Endothelial cell of hepatic sinusoid (primary cell): ENCODE data around the gene TMED4.

Experiments used
- in situ Hi-C: cut with HindIII; loops from 2 replicates; pipeline ENCODE4 v1.10.0; 2017; ENCODE audit warnings: low sequenced_read_pairs

TMED4 gene

GRCh38 chr7:44581879-44582603, at the start of gene TMED4:
Gene TMED4, minus strand, starts transcription at chr7:44582231. Its CDS starts 25 bp downstream, at chr7:44582206.
- in situ Hi-C loops, result loop anchor here (25.0 kb wide), 1 partner anchor 230 kb away; no protein-coding TSS in a partner anchor

- in situ Hi-C loops, result no loop called here
Measured at GRCh38 chr7:44631458-44632115, 49.6 kb upstream of the TMED4 start.

- in situ Hi-C loops, result no loop called here
Measured at GRCh38 chr7:44630792-44631457, 48.9 kb upstream of the TMED4 start.

- in situ Hi-C loops, result no loop called here
Measured at GRCh38 chr7:44629829-44630522, 47.9 kb upstream of the TMED4 start.

GRCh38 chr7:44626620-44627019, 44.6 kb upstream of the TMED4 start:
- in situ Hi-C loops, result no loop called here

GRCh38 chr7:44625526-44626471, 43.8 kb upstream of the TMED4 start:
- in situ Hi-C loops, result no loop called here

GRCh38 chr7:44624318-44624717, 42.3 kb upstream of the TMED4 start:
- in situ Hi-C loops, result no loop called here

GRCh38 chr7:44622342-44623151, 40.5 kb upstream of the TMED4 start:
- in situ Hi-C loops, result no loop called here

GRCh38 chr7:44621750-44622103, 39.7 kb upstream of the TMED4 start:
- in situ Hi-C loops, result no loop called here

GRCh38 chr7:44621034-44621749, 39.2 kb upstream of the TMED4 start:
- in situ Hi-C loops, result no loop called here

GRCh38 chr7:44618753-44619152, 36.7 kb upstream of the TMED4 start:
- in situ Hi-C loops, result no loop called here

- in situ Hi-C loops, result no loop called here
Measured at GRCh38 chr7:44618045-44618444, 36.0 kb upstream of the TMED4 start.

GRCh38 chr7:44617225-44617890, 35.3 kb upstream of the TMED4 start:
- in situ Hi-C loops, result no loop called here

GRCh38 chr7:44616545-44616944, 34.5 kb upstream of the TMED4 start:
- in situ Hi-C loops, result no loop called here

GRCh38 chr7:44615793-44616192, 33.8 kb upstream of the TMED4 start:
- in situ Hi-C loops, result no loop called here

- in situ Hi-C loops, result no loop called here
Measured at GRCh38 chr7:44615149-44615611, 33.1 kb upstream of the TMED4 start.

GRCh38 chr7:44609829-44610228, 27.8 kb upstream of the TMED4 start:
- in situ Hi-C loops, result no loop called here
